Mucosa of rectum (tissue), 2 donors: ENCODE measurements around the gene GPT2.

Experiments
- H3K27ac ChIP-seq, 2 donors: one replicate each; pipeline ENCODE4 v1.7.0; 2013; ENCODE audit warnings: inconsistent platforms in 2 of 2, low read depth in 2 of 2, low read length in 2 of 2
- H3K27me3 ChIP-seq, 2 donors: one replicate each; pipeline ENCODE4 v1.7.0; 2013; ENCODE audit warnings: low read length in 2 of 2; ENCODE audit not compliant: control insufficient read depth in 2 of 2, insufficient read depth in 2 of 2
- H3K36me3 ChIP-seq, 2 donors: one replicate each; pipeline ENCODE4 v1.7.0; 2013; ENCODE audit warnings: low read length in 2 of 2; ENCODE audit not compliant: control insufficient read depth in 2 of 2, insufficient read depth in 2 of 2
- H3K4me1 ChIP-seq, 2 donors: one replicate each; pipeline ENCODE4 v1.7.0; 2013; ENCODE audit warnings: low read length in 2 of 2, mild to moderate bottlenecking in 1 of 2; ENCODE audit not compliant: control insufficient read depth in 2 of 2, insufficient read depth in 2 of 2
- H3K4me3 ChIP-seq, 2 donors: one replicate each; pipeline ENCODE4 v1.7.0; 2013; ENCODE audit warnings: low read length in 2 of 2
- H3K9ac ChIP-seq, 2 donors: one replicate each; pipeline ENCODE4 v1.7.0; 2013; ENCODE audit warnings: low read length in 2 of 2, low read depth in 1 of 2, mild to moderate bottlenecking in 1 of 2
- H3K9me3 ChIP-seq, 2 donors: one replicate each; pipeline ENCODE4 v1.7.0; 2013; ENCODE audit warnings: low read length in 2 of 2; ENCODE audit not compliant: control insufficient read depth in 2 of 2
- donor health status: healthy.
- donor health status: Normal muscosa, but diverticular disease.

Gene GPT2

DNA sequence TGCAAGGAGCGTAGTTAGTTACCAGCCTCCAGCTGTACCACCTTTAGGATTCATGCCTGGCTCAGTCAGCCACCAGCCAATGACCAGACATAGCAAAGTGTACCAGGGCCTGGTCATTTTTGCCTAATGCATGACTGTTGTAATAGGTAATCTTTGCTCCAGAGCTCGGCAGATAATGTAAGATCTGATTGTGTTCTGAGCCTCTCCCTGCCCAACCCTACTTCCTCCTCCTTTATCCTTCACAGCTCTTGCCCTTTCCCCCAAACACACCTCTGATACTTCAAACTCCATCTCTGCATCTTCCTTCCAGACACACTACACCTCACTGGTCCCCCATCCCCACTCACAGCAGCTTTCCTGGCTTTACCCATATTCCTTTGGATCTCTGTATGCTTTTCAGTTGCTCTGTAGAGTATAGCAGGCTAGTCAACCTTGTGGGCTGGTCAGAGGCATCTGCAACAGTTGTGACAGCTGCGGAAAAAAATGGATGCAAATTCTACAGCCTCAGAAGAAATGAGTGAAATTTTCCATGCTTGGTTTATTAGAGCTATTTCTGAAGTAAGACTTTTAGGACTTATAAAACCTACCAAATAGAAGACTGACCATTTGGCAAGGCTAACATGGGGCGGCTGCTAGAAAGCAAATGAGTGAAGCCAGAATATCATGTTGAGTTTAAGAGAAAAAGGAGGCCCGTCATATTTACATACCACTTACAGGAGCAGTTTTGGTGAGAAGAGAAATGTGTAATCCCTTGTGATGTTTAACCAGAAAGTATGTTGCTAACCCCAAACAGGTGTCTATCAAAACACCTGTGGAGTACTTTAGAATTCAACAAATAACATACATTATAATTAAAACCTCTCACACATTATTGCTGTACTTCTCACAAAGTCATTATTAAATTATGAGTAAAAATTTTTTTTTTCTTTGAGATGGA is 33.3 kb upstream of the GPT2 start:
- no peak overlapping the region for H3K4me3 ChIP-seq
- H3K36me3 ChIP-seq, result no peaks in the 10 kb centered on the region
- H3K9ac ChIP-seq, result no peak overlapping the region
- no peaks in the 10 kb centered on the region for H3K9me3 ChIP-seq
- no peaks in the 10 kb centered on the region for H3K27me3 ChIP-seq
- H3K4me1 ChIP-seq, result no peaks in the 10 kb centered on the region
- H3K27ac ChIP-seq, result peak overlapping the region; percentile 9 to 50

DNA sequence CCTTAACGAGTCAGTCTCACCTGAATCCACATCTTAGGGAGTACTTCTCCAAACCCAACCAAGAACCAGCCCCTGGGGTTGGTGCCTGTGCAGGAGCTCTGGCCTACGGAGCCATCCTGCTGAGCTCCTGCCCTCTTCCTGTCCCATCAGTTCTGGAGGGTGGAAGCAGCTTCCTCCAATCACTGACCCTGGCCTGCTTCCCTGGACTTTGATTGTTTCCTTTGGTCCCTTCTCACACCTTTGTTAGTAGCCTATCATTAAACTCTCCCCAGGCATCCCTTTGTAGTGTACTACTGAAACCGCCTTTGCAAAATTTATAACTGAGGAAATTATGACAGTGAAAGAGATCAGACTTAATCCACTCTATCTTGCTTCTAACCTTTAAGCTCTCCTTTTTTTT is 32.0 kb upstream of the GPT2 start:
- H3K4me3 ChIP-seq, result no peak overlapping the region
- no peak overlapping the region for H3K9ac ChIP-seq
- no peak overlapping the region for H3K27ac ChIP-seq
- H3K36me3 ChIP-seq, result no peaks in the 10 kb centered on the region
- no peaks in the 10 kb centered on the region for H3K4me1 ChIP-seq
- no peaks in the 10 kb centered on the region for H3K9me3 ChIP-seq
- H3K27me3 ChIP-seq, result no peaks in the 10 kb centered on the region

DNA sequence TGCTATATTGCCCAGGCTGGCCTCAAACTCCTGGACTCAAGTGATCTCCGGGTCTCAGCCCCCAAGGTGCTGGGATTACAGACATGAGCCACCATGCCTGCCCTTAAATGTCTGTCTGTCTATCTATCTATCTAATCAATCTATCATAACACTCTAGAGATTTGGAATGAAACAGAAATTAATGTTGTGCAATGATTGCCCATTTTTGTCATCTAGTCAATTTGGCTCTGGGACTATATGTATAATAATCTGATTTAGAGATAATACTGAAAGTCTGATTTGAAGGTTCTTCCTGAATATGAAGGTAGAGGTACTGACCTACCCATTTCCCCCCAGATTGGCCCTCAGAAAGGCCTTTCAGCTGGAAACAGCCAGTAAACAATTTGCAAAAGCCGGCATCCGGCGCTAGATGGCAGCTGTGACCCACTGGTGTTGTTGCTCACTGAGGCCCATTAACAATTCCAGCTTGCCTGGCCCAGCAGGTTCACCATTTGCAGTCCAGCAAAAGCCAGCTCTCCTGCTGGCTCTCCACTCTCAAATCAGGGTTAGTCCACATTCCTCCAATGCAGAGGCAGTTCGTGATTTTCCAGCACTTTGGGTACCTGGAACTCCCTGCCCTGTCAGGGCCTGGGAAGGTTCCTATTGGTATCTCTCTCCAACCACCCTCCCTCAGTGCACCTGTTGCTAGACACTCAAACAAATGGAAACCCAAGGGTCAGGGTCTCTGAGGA is 30.3 kb upstream of the GPT2 start:
- no peak overlapping the region for H3K9ac ChIP-seq

DNA sequence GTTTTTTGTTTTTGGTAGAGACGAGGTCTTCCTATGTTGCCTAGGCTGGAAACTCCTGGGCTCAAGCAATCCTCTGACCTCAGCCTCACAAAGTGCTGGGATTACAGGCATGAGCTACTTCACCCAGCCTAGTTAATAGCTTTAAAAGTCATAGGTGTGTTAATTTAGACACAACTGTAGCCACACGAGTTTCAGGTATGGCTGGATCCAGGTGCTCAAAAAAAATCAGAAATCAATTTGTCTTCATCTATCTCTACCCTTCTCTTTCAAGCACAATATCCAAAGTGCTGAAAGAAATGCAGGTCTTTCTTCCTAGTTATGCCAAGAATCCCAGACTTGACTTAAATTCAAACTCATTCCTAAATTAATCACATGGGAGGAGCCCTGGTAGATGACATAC is 29.3 kb upstream of the GPT2 start:
- H3K4me3 ChIP-seq, result no peak overlapping the region
- no peaks in the 10 kb centered on the region for H3K36me3 ChIP-seq
- no peaks in the 10 kb centered on the region for H3K27me3 ChIP-seq
- no peak overlapping the region for H3K27ac ChIP-seq
- no peaks in the 10 kb centered on the region for H3K9me3 ChIP-seq
- peaks cover 0 to 3% of the 10 kb centered on the region in 2 donors for H3K4me1 ChIP-seq
- no peak overlapping the region for H3K9ac ChIP-seq

More for the DNA sequence above, 30.3 kb upstream of the GPT2 start:
- Histone ChIP-seq H3K4me1 (peaks cover 0 to 3% of the 10 kb centered on the region in 2 donors), H3K9me3 (no peaks in the 10 kb centered on the region), H3K36me3 (no peaks in the 10 kb centered on the region), H3K27me3 (no peaks in the 10 kb centered on the region), H3K27ac (no peak overlapping the region), H3K4me3 (no peak overlapping the region)

DNA sequence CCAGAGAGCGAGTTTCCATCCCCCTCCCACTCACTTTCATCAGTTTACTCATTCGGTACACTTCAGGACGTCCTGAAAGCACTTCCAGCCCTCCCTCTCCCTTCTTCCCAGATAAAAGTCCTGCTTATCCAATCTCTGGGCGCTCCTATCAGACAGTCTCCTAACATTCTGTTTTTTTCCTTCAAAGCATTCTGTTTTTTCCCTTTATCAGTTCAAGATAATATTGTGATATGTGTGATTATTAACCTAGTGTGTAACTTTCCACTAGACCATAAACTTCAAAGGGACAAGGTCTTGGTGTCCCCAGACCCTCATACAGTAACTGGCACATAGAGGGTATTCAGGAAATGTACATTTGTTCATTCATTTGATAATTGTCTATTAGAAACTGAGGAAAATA is 28.8 kb upstream of the GPT2 start:
- no peak overlapping the region for H3K27ac ChIP-seq
- H3K4me1 ChIP-seq, result peaks cover 0 to 3% of the 10 kb centered on the region in 2 donors
- H3K4me3 ChIP-seq, result no peak overlapping the region
- no peak overlapping the region for H3K9ac ChIP-seq
- no peaks in the 10 kb centered on the region for H3K27me3 ChIP-seq
- no peaks in the 10 kb centered on the region for H3K9me3 ChIP-seq
- H3K36me3 ChIP-seq, result no peaks in the 10 kb centered on the region

DNA sequence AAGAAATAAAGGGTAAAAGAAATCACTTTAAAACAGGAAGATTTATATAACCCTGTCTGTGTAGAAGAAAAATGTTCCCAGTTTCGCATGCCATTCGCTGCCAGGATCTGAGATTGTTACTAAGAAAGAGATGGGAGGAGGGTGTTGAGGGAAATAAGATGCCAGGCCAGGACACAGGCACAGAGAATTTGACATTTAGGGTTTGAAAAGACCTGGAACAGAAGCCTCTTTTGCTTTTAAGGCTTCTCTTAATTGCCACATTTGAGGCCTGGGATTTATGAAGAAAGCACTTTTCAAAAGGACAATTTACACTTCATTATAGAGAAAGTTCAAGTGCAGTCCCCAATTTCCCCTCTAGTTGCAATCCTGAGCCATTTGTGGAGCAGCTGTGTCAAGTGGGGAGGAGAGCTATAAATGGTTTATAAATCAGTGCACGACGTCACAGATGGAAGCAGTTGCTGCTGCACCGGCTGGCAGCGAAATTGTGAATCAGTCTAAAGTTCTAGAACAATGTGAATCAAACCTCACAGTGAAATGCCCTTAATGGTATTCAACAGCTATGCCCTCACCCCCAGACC is 26.7 kb upstream of the GPT2 start:
- H3K36me3 ChIP-seq, result no peaks in the 10 kb centered on the region
- no peak overlapping the region for H3K4me3 ChIP-seq
- peaks cover 0 to 3% of the 10 kb centered on the region in 2 donors for H3K4me1 ChIP-seq
- no peaks in the 10 kb centered on the region for H3K27me3 ChIP-seq
- H3K27ac ChIP-seq, result no peak overlapping the region
- H3K9ac ChIP-seq, result no peak overlapping the region
- no peaks in the 10 kb centered on the region for H3K9me3 ChIP-seq

DNA sequence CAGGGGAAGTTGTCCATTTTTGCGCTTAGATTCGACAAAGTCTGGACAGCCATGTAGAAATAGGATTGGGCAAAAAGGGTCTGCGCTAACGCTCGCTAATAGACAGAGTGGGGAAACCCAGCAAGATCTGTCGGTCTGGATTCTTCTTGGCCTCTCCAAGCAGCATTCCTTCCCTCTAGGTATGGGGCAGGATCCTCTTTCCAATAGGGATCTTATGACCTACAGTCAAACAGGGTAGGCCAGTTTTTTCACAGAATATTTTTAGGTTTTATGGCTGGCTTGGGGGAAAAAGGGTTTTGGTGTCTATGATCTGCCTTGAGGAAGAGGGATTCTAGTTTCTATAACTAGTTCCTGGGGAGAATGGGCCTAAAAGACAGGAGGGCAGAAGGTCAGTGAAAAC is 26.0 kb upstream of the GPT2 start:
- no peak overlapping the region for H3K9ac ChIP-seq

DNA sequence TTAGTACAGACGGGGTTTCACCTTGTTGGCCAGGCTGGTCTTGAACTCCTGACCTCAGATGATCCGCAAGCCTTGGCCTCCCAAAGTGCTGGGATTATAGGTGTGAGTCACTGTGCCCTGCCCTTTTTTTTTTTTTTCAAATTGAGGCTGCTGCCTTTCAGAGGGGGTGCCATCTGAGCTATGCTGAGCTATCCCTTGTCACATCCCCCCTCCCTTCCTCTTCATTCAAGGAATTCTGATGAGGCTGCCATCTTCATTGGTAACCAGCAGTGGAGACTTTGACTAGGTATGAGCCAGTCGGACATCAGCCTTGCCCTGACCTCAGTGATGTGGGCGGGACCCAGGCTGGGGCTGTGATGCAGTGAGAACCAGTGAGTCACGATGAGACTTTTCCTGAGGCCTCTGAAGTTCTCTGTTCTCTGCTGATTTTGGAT is 24.4 kb upstream of the GPT2 start:
- no peak overlapping the region for H3K4me3 ChIP-seq
- H3K9ac ChIP-seq, result no peak overlapping the region
- H3K4me1 ChIP-seq, result peaks cover 0 to 10% of the 10 kb centered on the region in 2 donors
- no peaks in the 10 kb centered on the region for H3K27me3 ChIP-seq
- no peaks in the 10 kb centered on the region for H3K9me3 ChIP-seq
- no peak overlapping the region for H3K27ac ChIP-seq
- H3K36me3 ChIP-seq, result no peaks in the 10 kb centered on the region

More for the DNA sequence above, 26.0 kb upstream of the GPT2 start:
- Histone ChIP-seq H3K27me3 (no peaks in the 10 kb centered on the region), H3K4me3 (no peak overlapping the region), H3K36me3 (no peaks in the 10 kb centered on the region), H3K4me1 (peaks cover 0 to 5% of the 10 kb centered on the region in 2 donors), H3K27ac (no peak overlapping the region), H3K9me3 (no peaks in the 10 kb centered on the region)

DNA sequence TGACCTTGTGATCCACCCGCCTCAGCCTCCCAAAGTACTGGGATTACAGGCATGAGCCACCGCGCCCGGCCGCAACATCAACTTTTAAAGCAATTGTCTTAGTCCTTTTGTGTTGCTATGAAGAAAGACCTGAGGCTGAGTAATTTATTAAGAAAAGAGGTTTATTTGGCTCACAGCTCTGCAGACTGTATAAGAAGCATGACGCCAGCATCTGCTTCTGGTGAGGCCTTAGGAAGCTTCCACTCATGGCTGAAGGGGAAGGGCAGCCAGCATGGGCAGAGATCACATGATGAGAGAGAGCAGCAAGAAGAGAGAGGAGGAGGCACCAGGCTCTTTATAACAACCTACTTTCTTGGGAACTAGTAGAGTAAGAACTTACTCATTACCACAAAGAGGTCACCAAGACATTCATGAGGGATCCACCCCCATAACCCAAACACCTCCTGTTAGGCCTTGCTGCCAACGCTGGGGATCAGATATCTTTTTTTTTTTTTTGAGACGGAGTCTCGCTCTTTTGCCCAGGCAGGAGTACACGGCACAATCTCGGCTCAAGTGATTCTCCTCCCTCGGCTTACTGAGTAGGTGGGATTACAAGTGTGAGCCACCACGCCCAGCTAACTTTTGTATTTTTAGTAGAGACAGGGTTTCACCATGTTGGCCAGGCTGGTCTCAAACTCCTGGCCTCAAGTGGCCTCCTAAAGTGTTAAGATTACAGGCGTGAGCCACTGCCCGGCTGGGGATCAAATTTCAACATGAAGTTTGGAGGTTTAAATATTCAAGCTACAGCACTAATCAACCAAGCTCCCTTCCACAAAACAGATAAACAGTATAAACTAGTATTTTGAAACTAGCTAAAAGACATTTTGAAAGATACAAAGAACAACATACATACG is 21.4 kb upstream of the GPT2 start:
- Histone ChIP-seq H3K4me1 (peaks cover 0 to 9% of the 10 kb centered on the region in 2 donors), H3K9ac (no peak overlapping the region), H3K4me3 (no peak overlapping the region), H3K27me3 (no peaks in the 10 kb centered on the region), H3K27ac (no peak overlapping the region), H3K9me3 (no peaks in the 10 kb centered on the region), H3K36me3 (no peaks in the 10 kb centered on the region)
